Omental fat pad (tissue), 4 donors: ENCODE measurements around the gene CBFA2T2. TPM values are rescaled to one million over a fixed set of nuclear protein-coding genes. Genes with fewer than 3 reads are reported as not detected.
A peak's percentile ranks its signal among the peaks of the same experiment; 100 is the strongest.

Source experiments
- ATAC-seq: fragments of 150-250 bp; one replicate; pipeline ENCODE4 v1.9.1; 2016; ENCODE audit warnings: mild to moderate bottlenecking, moderate library complexity; ENCODE audit not compliant: low FRiP score
- DNase-seq: peaks from one replicate; pipeline ENCODE4 v3.0.0-alpha.2; 2019; ENCODE audit warnings: low spot score
- total RNA-seq, 4 donors: library from RNA; depleted of rRNA; stranded (reverse); fragments of >200 nt; gene quantifications; one replicate each; pipeline ENCODE4 v1.1.0, GENCODE V29; 2016
- TF ChIP-seq, protein P1 (sequence below), 3 donors: fragments of 450-650 bp; IDR thresholded peaks; one replicate each; pipeline ENCODE4 v1.5.1; 2016 to 2017; ENCODE audit warnings: antibody characterized with exemption in 3 of 3, mild to moderate bottlenecking in 3 of 3, moderate library complexity in 2 of 3

The CBFA2T2 gene
- total RNA-seq, 4 donors from 2014 or later = 5.8 to 11.8 (median 10.0) TPM

DNA sequence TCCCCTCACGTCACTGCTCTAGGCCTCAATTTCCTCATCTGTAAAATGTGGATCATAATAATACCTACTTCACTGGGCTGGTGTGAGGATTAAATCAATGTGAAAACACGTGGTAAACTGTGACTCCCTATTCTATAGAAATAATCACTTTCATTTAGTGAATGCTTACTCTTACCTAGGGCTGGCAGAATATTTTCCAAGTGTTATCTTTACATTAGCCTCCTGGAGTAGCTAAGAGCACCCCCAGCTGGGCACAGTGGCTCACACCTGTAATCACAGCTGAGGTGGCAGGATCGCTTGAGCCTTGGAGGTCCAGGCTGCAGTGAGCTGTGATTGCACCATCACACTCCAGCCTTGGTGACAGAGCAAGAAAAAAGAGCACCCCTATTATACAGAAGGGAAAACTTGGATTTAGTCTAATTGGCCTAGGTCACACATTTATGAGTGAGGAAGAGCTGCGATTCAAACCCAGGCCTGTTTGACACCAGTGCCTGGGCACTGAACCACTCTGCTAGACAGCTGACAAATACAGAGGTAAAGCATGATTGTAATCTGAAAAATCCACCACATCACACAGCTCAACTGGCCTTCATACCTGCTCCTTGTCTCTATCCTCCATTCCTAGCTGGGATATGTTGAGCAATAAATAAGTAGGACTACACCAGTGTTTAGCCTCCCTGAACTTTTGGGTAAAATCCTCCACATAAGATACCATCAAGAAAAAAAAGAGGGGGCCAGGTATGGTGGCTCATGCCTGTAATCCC, 44.9 kb upstream of the CBFA2T2 start:
- TF ChIP-seq, protein P1, sequence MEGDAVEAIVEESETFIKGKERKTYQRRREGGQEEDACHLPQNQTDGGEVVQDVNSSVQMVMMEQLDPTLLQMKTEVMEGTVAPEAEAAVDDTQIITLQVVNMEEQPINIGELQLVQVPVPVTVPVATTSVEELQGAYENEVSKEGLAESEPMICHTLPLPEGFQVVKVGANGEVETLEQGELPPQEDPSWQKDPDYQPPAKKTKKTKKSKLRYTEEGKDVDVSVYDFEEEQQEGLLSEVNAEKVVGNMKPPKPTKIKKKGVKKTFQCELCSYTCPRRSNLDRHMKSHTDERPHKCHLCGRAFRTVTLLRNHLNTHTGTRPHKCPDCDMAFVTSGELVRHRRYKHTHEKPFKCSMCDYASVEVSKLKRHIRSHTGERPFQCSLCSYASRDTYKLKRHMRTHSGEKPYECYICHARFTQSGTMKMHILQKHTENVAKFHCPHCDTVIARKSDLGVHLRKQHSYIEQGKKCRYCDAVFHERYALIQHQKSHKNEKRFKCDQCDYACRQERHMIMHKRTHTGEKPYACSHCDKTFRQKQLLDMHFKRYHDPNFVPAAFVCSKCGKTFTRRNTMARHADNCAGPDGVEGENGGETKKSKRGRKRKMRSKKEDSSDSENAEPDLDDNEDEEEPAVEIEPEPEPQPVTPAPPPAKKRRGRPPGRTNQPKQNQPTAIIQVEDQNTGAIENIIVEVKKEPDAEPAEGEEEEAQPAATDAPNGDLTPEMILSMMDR (IDR thresholded peaks at IDR 0.05) = no peak
- DNase-seq = no peak
- no peak for ATAC-seq

- ATAC-seq = no peak
- TF ChIP-seq, protein P1 (IDR thresholded peaks at IDR 0.05) = no peak
Observed at GRCh38 chr20:33445881-33446625, 43.8 kb upstream of the CBFA2T2 start.

GRCh38 chr20:33450867-33451266, 39.0 kb upstream of the CBFA2T2 start:
- DNase-seq (no peak), ATAC-seq (no peak)
- TF ChIP-seq, protein P1 (IDR thresholded peaks at IDR 0.05) = no peak

More at GRCh38 chr20:33445881-33446625, 43.8 kb upstream of the CBFA2T2 start:
- no peak for DNase-seq

GRCh38 chr20:33456916-33457642, 32.8 kb upstream of the CBFA2T2 start:
- TF ChIP-seq, protein P1 (IDR thresholded peaks at IDR 0.05) = peak in 1 of 3 donors; percentile 88
- peak; percentile 71 for DNase-seq
- peak; percentile 97 for ATAC-seq

GRCh38 chr20:33459599-33459998, 30.3 kb upstream of the CBFA2T2 start:
- DNase-seq (no peak), ATAC-seq (no peak)
- TF ChIP-seq, protein P1 (IDR thresholded peaks at IDR 0.05) = no peak

DNA sequence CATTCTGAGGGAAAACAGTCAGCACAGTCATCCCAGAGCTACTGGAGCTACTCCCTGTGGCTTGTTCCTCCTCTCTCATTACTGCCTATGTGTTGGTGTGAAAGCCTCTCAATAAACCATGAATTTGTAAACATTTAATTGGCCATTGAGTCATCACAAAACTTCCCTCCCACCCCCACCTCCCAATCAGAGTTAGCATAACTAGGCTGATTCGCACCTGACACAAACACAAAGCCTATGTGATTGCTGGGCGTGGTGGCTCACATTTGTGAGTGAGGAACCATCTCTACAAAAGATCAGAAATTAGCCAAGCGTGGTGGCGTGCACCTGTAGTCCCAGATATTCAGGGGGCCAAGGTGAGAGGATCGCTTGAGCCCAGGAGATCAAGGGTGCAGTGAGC, 29.2 kb upstream of the CBFA2T2 start:
- TF ChIP-seq, protein P1 (IDR thresholded peaks at IDR 0.05) = no peak
- DNase-seq (no peak), ATAC-seq (no peak)
